BLaER1 treated with 17β-estradiol and CSF1 and Interleukin-3, amounts not matched to agents 10 nM and 100 nM (cell line): ENCODE data around the gene ICAM3.

Source experiments
- H3K27ac ChIP-seq, 11 experiments: shearing (Covaris generic); formaldehyde crosslinking; 2 replicates each; pipeline ENCODE4 v1.8.1; 2022
- H3K27me3 ChIP-seq, 11 experiments: shearing (Covaris generic); formaldehyde crosslinking; 2 replicates each; pipeline ENCODE4 v1.8.1; 2022
- H3K36me3 ChIP-seq, 11 experiments: shearing (Covaris generic); formaldehyde crosslinking; 2 replicates each; pipeline ENCODE4 v1.8.1; 2022
- H3K4me1 ChIP-seq, 10 experiments: shearing (Covaris generic); formaldehyde crosslinking; 2 replicates each; pipeline ENCODE4 v1.8.1; 2022
- H3K4me2 ChIP-seq, 11 experiments: shearing (Covaris generic); formaldehyde crosslinking; 2 replicates each; pipeline ENCODE4 v1.8.1; 2022
- H3K4me3 ChIP-seq, 10 experiments: shearing (Covaris generic); formaldehyde crosslinking; 2 replicates each; pipeline ENCODE4 v1.8.1; 2022
- H3K9ac ChIP-seq, 11 experiments: shearing (Covaris generic); formaldehyde crosslinking; 2 replicates each; pipeline ENCODE4 v1.8.1; 2022
- H3K9me3 ChIP-seq, 11 experiments: shearing (Covaris generic); formaldehyde crosslinking; replicated peaks in 1 of 11; 2 replicates each; pipeline ENCODE4 v1.8.1; 2022
- H4K20me1 ChIP-seq, 11 experiments: shearing (Covaris generic); formaldehyde crosslinking; 2 replicates each; pipeline ENCODE4 v1.8.1; 2022
- Cebpa-rat ChIP-seq, 11 experiments: shearing (Covaris generic); IDR thresholded peaks; 2 replicates each; pipeline ENCODE4 v1.8.1; 2022

ICAM3 gene

DNA sequence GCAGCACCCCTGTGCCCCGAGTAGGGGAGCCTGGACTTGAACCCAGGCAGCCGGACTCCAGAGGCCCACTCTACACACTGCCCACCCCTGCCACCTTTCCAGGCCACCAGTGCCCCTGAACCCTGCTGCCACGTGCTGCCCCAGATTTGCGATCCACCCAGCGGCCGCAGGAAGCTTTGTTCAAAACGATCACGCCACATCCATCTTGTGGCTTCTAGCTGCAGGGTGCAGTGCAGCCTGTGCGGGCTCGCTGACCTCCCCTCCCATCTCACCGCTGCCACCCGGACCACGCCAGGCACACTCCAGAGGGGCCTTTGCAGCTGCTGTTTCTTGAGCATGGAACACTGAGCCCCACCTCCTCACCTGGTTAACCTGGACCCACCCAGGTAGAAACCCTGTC is 9.9 kb downstream of the ICAM3 start:
- Histone ChIP-seq H3K4me1 (peaks cover 41 to 79% (median 66%) of the 10 kb centered on the region in 10 experiments), H3K27ac (no peak overlapping the region), H3K4me2 (no peak overlapping the region), H3K9me3 (no peaks in the 10 kb centered on the region), H3K36me3 (peaks cover 59 to 78% (median 66%) of the 10 kb centered on the region in 11 experiments), H3K9ac (no peak overlapping the region), H4K20me1 (peaks cover 18 to 86% (median 83%) of the 10 kb centered on the region in 11 experiments), H3K4me3 (no peak overlapping the region), H3K27me3 (no peaks in the 10 kb centered on the region)
- no peak for TF ChIP-seq Cebpa-rat (IDR thresholded peaks at IDR 0.05)

DNA sequence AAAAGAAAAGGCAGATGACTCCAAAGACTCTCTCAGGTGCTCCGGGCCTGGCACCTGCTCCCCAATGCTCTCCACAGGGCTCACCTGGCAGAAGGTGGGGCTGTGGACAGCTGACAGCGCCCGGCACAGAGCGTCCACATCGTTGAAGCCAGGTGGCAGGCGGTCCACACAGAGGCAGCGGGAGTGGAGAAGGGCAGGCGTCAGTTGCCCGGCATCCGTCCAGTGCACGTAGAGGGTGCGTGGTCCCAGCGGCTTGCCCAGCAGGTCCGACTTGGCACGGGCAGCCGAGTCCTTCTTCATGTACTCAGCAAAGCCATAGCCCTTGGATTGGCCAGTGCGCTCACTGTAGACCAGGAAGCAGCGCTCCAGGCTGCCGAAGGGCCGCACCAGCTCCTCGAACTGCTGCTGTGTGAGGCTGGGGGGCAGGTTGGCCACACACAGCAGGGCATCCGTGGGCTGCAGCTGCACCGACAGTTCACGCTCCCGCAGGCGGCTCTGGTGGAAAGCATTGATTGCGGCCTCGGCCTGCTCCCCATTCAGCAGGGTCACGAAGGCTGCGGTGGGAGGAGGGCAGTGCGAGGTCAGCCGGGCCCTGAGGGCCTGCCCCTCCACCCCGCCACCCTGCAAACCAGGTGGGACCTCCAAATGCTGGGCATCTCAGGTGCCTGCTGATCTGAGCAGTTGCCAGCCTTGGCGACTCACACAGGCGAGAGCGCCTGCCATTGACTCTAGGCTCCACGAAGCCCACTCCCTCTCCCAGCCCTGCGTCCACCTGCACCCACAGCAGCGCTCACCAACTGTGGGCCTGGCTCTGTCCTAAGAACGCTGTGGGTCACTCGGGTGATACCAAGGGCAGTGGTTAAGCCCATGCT is 10.6 kb downstream of the ICAM3 start:
- Histone ChIP-seq H3K27ac (no peak overlapping the region), H3K4me2 (no peak overlapping the region), H3K4me1 (peaks cover 40 to 79% (median 66%) of the 10 kb centered on the region in 10 experiments), H4K20me1 (peaks cover 18 to 94% (median 91%) of the 10 kb centered on the region in 11 experiments), H3K4me3 (no peak overlapping the region), H3K36me3 (peaks cover 64 to 85% (median 73%) of the 10 kb centered on the region in 11 experiments), H3K9ac (no peak overlapping the region), H3K9me3 (no peaks in the 10 kb centered on the region), H3K27me3 (no peaks in the 10 kb centered on the region)
- no peak for TF ChIP-seq Cebpa-rat (IDR thresholded peaks at IDR 0.05)

DNA sequence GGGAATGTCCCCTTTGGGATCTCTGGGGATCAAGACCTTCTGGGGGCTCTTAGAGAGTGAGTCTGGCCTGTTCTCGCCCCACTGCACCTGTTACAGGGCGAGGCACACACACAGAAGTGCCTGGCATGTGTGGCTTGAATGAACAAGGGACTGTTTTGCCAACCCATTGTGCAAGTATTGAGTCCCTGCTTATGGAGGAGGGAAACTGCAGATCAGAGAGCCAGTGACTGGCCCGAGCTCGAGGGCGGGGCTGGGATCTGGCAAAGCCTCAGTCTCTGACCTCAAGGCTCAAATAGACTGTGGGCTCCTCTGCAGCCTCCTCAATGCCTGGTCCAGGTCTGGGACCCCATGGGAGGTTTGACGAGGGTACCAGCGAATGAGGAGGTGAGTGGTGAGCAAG is 11.6 kb downstream of the ICAM3 start:
- Histone ChIP-seq H4K20me1 (peaks cover 18 to 100% (median 98%) of the 10 kb centered on the region in 11 experiments), H3K4me1 (peaks cover 48 to 87% (median 74%) of the 10 kb centered on the region in 10 experiments), H3K27me3 (no peaks in the 10 kb centered on the region), H3K27ac (no peak overlapping the region), H3K4me2 (peak overlapping the region; percentile 27 to 95 (median 87); a peak in 19 of 22 replicates), H3K9ac (no peak overlapping the region), H3K9me3 (no peaks in the 10 kb centered on the region), H3K4me3 (no peak overlapping the region), H3K36me3 (peaks cover 64 to 95% (median 79%) of the 10 kb centered on the region in 11 experiments)
- TF ChIP-seq Cebpa-rat (IDR thresholded peaks at IDR 0.05) = no peak

- H4K20me1 ChIP-seq = peaks cover 6 to 100% (median 99%) of the 10 kb centered on the region in 11 experiments
- no peaks in the 10 kb centered on the region for H3K27me3 ChIP-seq
- H3K4me1 ChIP-seq = peaks cover 36 to 84% (median 72%) of the 10 kb centered on the region in 10 experiments
- peak overlapping the region in 2 of 10 experiments; percentile 2 to 10; a peak in 3 of 20 replicates for H3K4me3 ChIP-seq
- H3K9me3 ChIP-seq = no peaks in the 10 kb centered on the region
- TF ChIP-seq Cebpa-rat (IDR thresholded peaks at IDR 0.05) = no peak
- peaks cover 82 to 100% (median 92%) of the 10 kb centered on the region in 11 experiments for H3K36me3 ChIP-seq
- H3K27ac ChIP-seq = peak overlapping the region in 10 of 11 experiments; percentile 5 to 62 (median 34); a peak in 13 of 22 replicates
- peak overlapping the region in 9 of 11 experiments; percentile 15 to 52 (median 37); a peak in 10 of 22 replicates for H3K9ac ChIP-seq
- peak overlapping the region; percentile 58 to 95 (median 87); a peak in 21 of 22 replicates for H3K4me2 ChIP-seq
Observed at GRCh38 chr19:10325732-10326131, 13.7 kb downstream of the ICAM3 start.

GRCh38 chr19:10321874-10322835 is 17.3 kb downstream of the ICAM3 start:
- Histone ChIP-seq H3K27me3 (no peaks in the 10 kb centered on the region), H3K9ac (peak overlapping the region in 8 of 11 experiments; percentile 41 to 71 (median 53); a peak in 11 of 22 replicates), H3K27ac (peak overlapping the region in 9 of 11 experiments; percentile 17 to 77 (median 64); a peak in 14 of 22 replicates), H3K4me2 (peak overlapping the region in 10 of 11 experiments; percentile 74 to 95 (median 87); a peak in 17 of 22 replicates), H3K4me1 (peaks cover 32 to 62% (median 56%) of the 10 kb centered on the region in 10 experiments), H3K4me3 (peak overlapping the region in 2 of 10 experiments; percentile 8 to 22; a peak in 1 of 20 replicates), H3K36me3 (peaks cover 77 to 100% (median 92%) of the 10 kb centered on the region in 11 experiments), H4K20me1 (peaks cover 0 to 96% (median 73%) of the 10 kb centered on the region in 11 experiments; a peak in 21 of 22 replicates), H3K9me3 (no peaks in the 10 kb centered on the region)
- TF ChIP-seq Cebpa-rat (IDR thresholded peaks at IDR 0.05) = no peak

DNA sequence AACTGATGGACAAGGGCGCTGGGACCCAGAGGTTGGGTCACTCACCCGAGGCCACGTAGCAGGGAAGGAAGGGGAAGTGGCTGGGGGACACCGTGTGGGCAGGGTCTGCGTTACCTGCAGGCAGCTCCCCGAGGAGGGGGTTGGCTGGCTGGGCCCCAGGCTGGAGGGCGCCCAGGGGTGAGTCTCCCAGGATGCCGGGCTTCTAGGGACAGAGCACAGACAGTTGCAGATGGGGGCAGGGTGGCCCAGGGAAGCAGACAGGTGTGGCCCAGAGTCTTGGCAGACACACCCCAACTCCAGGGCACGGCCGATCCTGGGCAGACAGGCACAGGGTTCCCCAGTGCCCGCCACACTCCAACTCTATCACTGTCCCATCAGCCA is 18.0 kb downstream of the ICAM3 start:
- Histone ChIP-seq H3K9me3 (no peaks in the 10 kb centered on the region), H3K9ac (peak overlapping the region in 3 of 11 experiments; percentile 13 to 71 (median 44); a peak in 6 of 22 replicates)

GRCh38 chr19:10320602-10321416 is 18.6 kb downstream of the ICAM3 start:
- Histone ChIP-seq H3K4me3 (no peak overlapping the region), H3K4me1 (peaks cover 24 to 56% (median 47%) of the 10 kb centered on the region in 10 experiments), H3K27ac (peak overlapping the region in 3 of 11 experiments; percentile 25 to 55 (median 26); a peak in 5 of 22 replicates), H3K36me3 (peaks cover 75 to 100% (median 93%) of the 10 kb centered on the region in 11 experiments), H3K9ac (peak overlapping the region in 5 of 11 experiments; percentile 13 to 71 (median 18); a peak in 6 of 22 replicates), H4K20me1 (peaks cover 0 to 95% (median 65%) of the 10 kb centered on the region in 11 experiments; a peak in 21 of 22 replicates), H3K27me3 (no peaks in the 10 kb centered on the region), H3K4me2 (no peak overlapping the region), H3K9me3 (no peaks in the 10 kb centered on the region)
- no peak for TF ChIP-seq Cebpa-rat (IDR thresholded peaks at IDR 0.05)

More for the DNA sequence above, 18.0 kb downstream of the ICAM3 start:
- Histone ChIP-seq H3K4me3 (no peak overlapping the region), H3K27ac (peak overlapping the region in 3 of 11 experiments; percentile 7 to 55 (median 25); a peak in 3 of 22 replicates), H3K27me3 (no peaks in the 10 kb centered on the region), H3K36me3 (peaks cover 78 to 100% (median 95%) of the 10 kb centered on the region in 11 experiments), H4K20me1 (peaks cover 0 to 96% (median 70%) of the 10 kb centered on the region in 11 experiments; a peak in 21 of 22 replicates), H3K4me1 (peaks cover 24 to 57% (median 49%) of the 10 kb centered on the region in 10 experiments), H3K4me2 (peak overlapping the region in 2 of 11 experiments; percentile 87 to 91; a peak in 1 of 22 replicates)
- no peak for TF ChIP-seq Cebpa-rat (IDR thresholded peaks at IDR 0.05)
